ENCODE data around the gene CGNL1.

- TF ChIP-seq CTCF (IDR thresholded peaks at IDR 0.05): no peak
- TF ChIP-seq KDM5A (IDR thresholded peaks at IDR 0.05): no peak
- TF ChIP-seq ELK1 (IDR thresholded peaks at IDR 0.05; ENCODE audit: low read depth, low read length): no peak
- TF ChIP-seq POLR2A (IDR thresholded peaks at IDR 0.05; ENCODE audit: low read length): no peak
- TF ChIP-seq EHF (CRISPR knock-in tag; IDR thresholded peaks at IDR 0.05): no peak
- no peak for TF ChIP-seq HOXB5 (CRISPR knock-in tag; IDR thresholded peaks at IDR 0.05)
- TF ChIP-seq ZNF302 (CRISPR knock-in tag; IDR thresholded peaks at IDR 0.05): no peak
- no peak for TF ChIP-seq ZFP36 (IDR thresholded peaks at IDR 0.05; ENCODE audit: borderline replicate concordance, partially characterized antibody)
- TF ChIP-seq FOSL2 (IDR thresholded peaks at IDR 0.05): no peak
- no peak for TF ChIP-seq FOSL2 (CRISPR knock-in tag; IDR thresholded peaks at IDR 0.05)
Observed at GRCh38 chr15:57565311-57565710, 189.0 kb downstream of the CGNL1 start.
